ENCODE results near the gene POLR3C.
A peak's percentile ranks its signal among the peaks of the same experiment; 100 is the strongest.

Gene POLR3C

GRCh38 chr1:145878724-145879123 lies 54.7 kb downstream of the POLR3C start:
- no peak for TF ChIP-seq CTCF (IDR thresholded peaks at IDR 0.05; ENCODE audit: poor library complexity, severe bottlenecking)
- Histone ChIP-seq H3K36me3 (ENCODE audit: low read depth) (no peaks in the 10 kb centered on the region), H3K27ac (ENCODE audit: poor library complexity, severe bottlenecking) (no peak overlapping the region), H3K27me3 (ENCODE audit: insufficient read depth, poor library complexity, severe bottlenecking) (no peaks in the 10 kb centered on the region), H3K4me1 (ENCODE audit: insufficient read depth, poor library complexity, severe bottlenecking) (peaks cover 6% of the 10 kb centered on the region), H3K4me3 (ENCODE audit: severe bottlenecking) (no peak overlapping the region), H3K9me3 (ENCODE audit: severe bottlenecking) (no peaks in the 10 kb centered on the region)
- DNase-seq (ENCODE audit: low spot score), result no peak
- peak; percentile 77 for ATAC-seq (ENCODE audit: low read depth)

- H3K4me3 ChIP-seq (ENCODE audit: severe bottlenecking), result no peak overlapping the region
- ATAC-seq (ENCODE audit: low read depth), result no peak
- no peaks in the 10 kb centered on the region for H3K27me3 ChIP-seq (ENCODE audit: insufficient read depth, poor library complexity, severe bottlenecking)
- no peak for DNase-seq (ENCODE audit: low spot score)
- no peaks in the 10 kb centered on the region for H3K36me3 ChIP-seq (ENCODE audit: low read depth)
- H3K9me3 ChIP-seq (ENCODE audit: severe bottlenecking), result no peaks in the 10 kb centered on the region
- H3K4me1 ChIP-seq (ENCODE audit: insufficient read depth, poor library complexity, severe bottlenecking), result peaks cover 6% of the 10 kb centered on the region
- TF ChIP-seq CTCF (IDR thresholded peaks at IDR 0.05; ENCODE audit: poor library complexity, severe bottlenecking), result no peak
- H3K27ac ChIP-seq (ENCODE audit: poor library complexity, severe bottlenecking), result no peak overlapping the region
Observed at GRCh38 chr1:145879775-145880174, 55.8 kb downstream of the POLR3C start.

GRCh38 chr1:145884675-145885074 lies 60.7 kb downstream of the POLR3C start:
- TF ChIP-seq CTCF (IDR thresholded peaks at IDR 0.05; ENCODE audit: poor library complexity, severe bottlenecking), result no peak
- H3K9me3 ChIP-seq (ENCODE audit: severe bottlenecking), result no peaks in the 10 kb centered on the region
- H3K4me3 ChIP-seq (ENCODE audit: severe bottlenecking), result no peak overlapping the region
- no peaks in the 10 kb centered on the region for H3K36me3 ChIP-seq (ENCODE audit: low read depth)
- no peak overlapping the region for H3K27ac ChIP-seq (ENCODE audit: poor library complexity, severe bottlenecking)
- DNase-seq (ENCODE audit: low spot score) (no peak), ATAC-seq (ENCODE audit: low read depth) (no peak)
- peaks cover under 1% of the 10 kb centered on the region for H3K4me1 ChIP-seq (ENCODE audit: insufficient read depth, poor library complexity, severe bottlenecking)
- no peaks in the 10 kb centered on the region for H3K27me3 ChIP-seq (ENCODE audit: insufficient read depth, poor library complexity, severe bottlenecking)

- TF ChIP-seq CTCF (IDR thresholded peaks at IDR 0.05; ENCODE audit: poor library complexity, severe bottlenecking), result no peak
- ATAC-seq (ENCODE audit: low read depth), result peak; percentile 99
- Histone ChIP-seq H3K36me3 (ENCODE audit: low read depth) (no peaks in the 10 kb centered on the region), H3K4me3 (ENCODE audit: severe bottlenecking) (peak within 1 kb of the TSS; percentile 61), H3K27me3 (ENCODE audit: insufficient read depth, poor library complexity, severe bottlenecking) (no peaks in the 10 kb centered on the region), H3K4me1 (ENCODE audit: insufficient read depth, poor library complexity, severe bottlenecking) (peaks cover 6% of the 10 kb centered on the region), H3K27ac (ENCODE audit: poor library complexity, severe bottlenecking) (no peak within 1 kb of the TSS), H3K9me3 (ENCODE audit: severe bottlenecking) (no peaks in the 10 kb centered on the region)
- peak; percentile 83 for DNase-seq (ENCODE audit: low spot score)
Observed at GRCh38 chr1:145885738-145886287, 61.8 kb downstream of the POLR3C start, which contains the start of gene ANKRD35. Gene ANKRD35 (minus strand): TSS chr1:145885866. CDS start chr1:145885758, 108 bp downstream.

GRCh38 chr1:145886390-145886789 lies 62.4 kb downstream of the POLR3C start:
- Histone ChIP-seq H3K27ac (ENCODE audit: poor library complexity, severe bottlenecking) (no peak overlapping the region), H3K4me3 (ENCODE audit: severe bottlenecking) (peak overlapping the region; percentile 61), H3K4me1 (ENCODE audit: insufficient read depth, poor library complexity, severe bottlenecking) (peaks cover 11% of the 10 kb centered on the region), H3K36me3 (ENCODE audit: low read depth) (no peaks in the 10 kb centered on the region), H3K27me3 (ENCODE audit: insufficient read depth, poor library complexity, severe bottlenecking) (no peaks in the 10 kb centered on the region), H3K9me3 (ENCODE audit: severe bottlenecking) (no peaks in the 10 kb centered on the region)
- no peak; the same call in 2 of the 3 replicates for ATAC-seq (ENCODE audit: low read depth)
- no peak for DNase-seq (ENCODE audit: low spot score)
- no peak for TF ChIP-seq CTCF (IDR thresholded peaks at IDR 0.05; ENCODE audit: poor library complexity, severe bottlenecking)
